ENCODE data around the gene GFRA1. TPM values are rescaled to one million over a fixed set of nuclear protein-coding genes. Genes with fewer than 3 reads are reported as not detected.

GFRA1 gene
- total and polyA plus RNA-seq, 2 of the 8 experiments (the other 6 are each of a cell fraction or from before 2014, with no cell fraction given), result 1.1 to 2.0 TPM

GRCh38 chr10:116247691-116248090 is 25.3 kb downstream of the GFRA1 start (continued):
- TF ChIP-seq CTBP2 (IDR thresholded peaks at IDR 0.05; ENCODE audit: borderline replicate concordance, insufficient read depth, insufficient read length, low read length) (no peak), USF2 (IDR thresholded peaks at IDR 0.05; ENCODE audit: low read length) (no peak), EGR1 (IDR thresholded peaks at IDR 0.05; ENCODE audit: borderline replicate concordance, low read depth, low read length) (no peak), NRF1 (IDR thresholded peaks at IDR 0.05; ENCODE audit: low read depth, low read length) (no peak)
